ENCODE results near the gene KLC4. TPM values are rescaled to one million over a fixed set of nuclear protein-coding genes. Genes with fewer than 3 reads are reported as not detected.
"Not testable (repeated sequence)": the region's sequence is repeated elsewhere in the genome, so short reads cannot be mapped to it uniquely, and the experiment has no call there.

KLC4 gene
- polyA plus RNA-seq, 1 experiment: 9.1 TPM

- Histone ChIP-seq H3K4me3 (ENCODE audit: low read depth, low read length) (no peak overlapping the region), H3K9me3 (ENCODE audit: control insufficient read depth, insufficient read depth, low read length) (no peaks in the 10 kb centered on the region), H3K27me3 (ENCODE audit: control insufficient read depth, insufficient read depth, low read length) (no peaks in the 10 kb centered on the region), H3K27ac (ENCODE audit: low read depth, low read length) (no peak overlapping the region)
- no peak for TF ChIP-seq CTCF (IDR thresholded peaks at IDR 0.05; ENCODE audit: low read depth, low read length)
- DNase-seq (ENCODE audit: low read depth, low spot score): no peak
- ChIA-PET CTCF (no interaction called here), POLR2A (no interaction called here)
Measured at GRCh38 chr6:43038727-43039126, 20.7 kb upstream of the KLC4 start.

GRCh38 chr6:43040542-43041257, 18.7 kb upstream of the KLC4 start:
- ChIA-PET CTCF (interaction anchor here (0.7 kb wide), 1 partner anchor 10 kb away, joined by 8 read pairs; no protein-coding TSS in a partner anchor), POLR2A (no interaction called here)
- Histone ChIP-seq H3K27me3 (ENCODE audit: control insufficient read depth, insufficient read depth, low read length) (no peaks in the 10 kb centered on the region), H3K9me3 (ENCODE audit: control insufficient read depth, insufficient read depth, low read length) (no peaks in the 10 kb centered on the region), H3K27ac (ENCODE audit: low read depth, low read length) (no peak overlapping the region), H3K4me3 (ENCODE audit: low read depth, low read length) (no peak overlapping the region)
- no peak for DNase-seq (ENCODE audit: low read depth, low spot score)
- no peak for TF ChIP-seq CTCF (IDR thresholded peaks at IDR 0.05; ENCODE audit: low read depth, low read length)

- H3K9me3 ChIP-seq (ENCODE audit: control insufficient read depth, insufficient read depth, low read length); H3K27me3 ChIP-seq (ENCODE audit: control insufficient read depth, insufficient read depth, low read length); DNase-seq (ENCODE audit: low read depth, low spot score); H3K4me3 ChIP-seq (ENCODE audit: low read depth, low read length); H3K27ac ChIP-seq (ENCODE audit: low read depth, low read length): not testable (repeated sequence)
- POLR2A ChIA-PET: interaction anchor here (0.6 kb wide), 1 partner anchor 93 kb away, joined by 4 read pairs; no protein-coding TSS in a partner anchor
- CTCF ChIA-PET: interaction anchor here (0.7 kb wide), 1 partner anchor 9 kb away, joined by 8 read pairs; no protein-coding TSS in a partner anchor
Measured at GRCh38 chr6:43041475-43041874, 18.0 kb upstream of the KLC4 start.

GRCh38 chr6:43043310-43043709, 16.1 kb upstream of the KLC4 start:
- DNase-seq (ENCODE audit: low read depth, low spot score): no peak
- Histone ChIP-seq H3K27me3 (ENCODE audit: control insufficient read depth, insufficient read depth, low read length) (no peaks in the 10 kb centered on the region), H3K9me3 (ENCODE audit: control insufficient read depth, insufficient read depth, low read length) (no peaks in the 10 kb centered on the region), H3K4me3 (ENCODE audit: low read depth, low read length) (no peak overlapping the region), H3K27ac (ENCODE audit: low read depth, low read length) (no peak overlapping the region)
- CTCF ChIA-PET: no interaction called here
- no peak for TF ChIP-seq CTCF (IDR thresholded peaks at IDR 0.05; ENCODE audit: low read depth, low read length)
- POLR2A ChIA-PET: interaction anchor here (0.6 kb wide), 1 partner anchor 127 kb away, joined by 3 read pairs; no protein-coding TSS in a partner anchor

GRCh38 chr6:43045371-43045930, 14.0 kb upstream of the KLC4 start:
- TF ChIP-seq CTCF (IDR thresholded peaks at IDR 0.05; ENCODE audit: low read depth, low read length): no peak
- H3K27ac ChIP-seq (ENCODE audit: low read depth, low read length): no peak overlapping the region
- H3K4me3 ChIP-seq (ENCODE audit: low read depth, low read length): no peak overlapping the region
- no peaks in the 10 kb centered on the region for H3K27me3 ChIP-seq (ENCODE audit: control insufficient read depth, insufficient read depth, low read length)
- no peaks in the 10 kb centered on the region for H3K9me3 ChIP-seq (ENCODE audit: control insufficient read depth, insufficient read depth, low read length)
- no peak for DNase-seq (ENCODE audit: low read depth, low spot score)
- ChIA-PET CTCF (no interaction called here), POLR2A (interaction anchor here (0.6 kb wide), 1 partner anchor 31 kb away, joined by 3 read pairs; no protein-coding TSS in a partner anchor)
